GM12892 (cell line): ENCODE results near the gene TRPM2.

ENCODE experiments used
- DNase-seq: peaks from one replicate; pipeline ENCODE4 v3.0.0; 2011; ENCODE audit not compliant: insufficient read length
- FAIRE-seq: peaks from 2 replicates; lab custom pipeline; 2011; peaks lifted over from hg19 to GRCh38; lab: Jason Lieb, UNC
- POLR2A ChIP-seq: IDR thresholded peaks from 2 replicates; pipeline ENCODE4 v1.6.1; 2011; ENCODE audit warnings: low read depth, low read length, control low read depth
- POLR2AphosphoS5 ChIP-seq: IDR thresholded peaks from 2 replicates; pipeline ENCODE4 v1.6.1; 2011; ENCODE audit warnings: low read depth, low read length, control low read depth
- TAF1 ChIP-seq: IDR thresholded peaks from 2 replicates; pipeline ENCODE4 v1.6.1; 2011; ENCODE audit warnings: low read depth, mild to moderate bottlenecking, control low read depth, low read length, borderline replicate concordance

The TRPM2 gene

GRCh38 chr21:44449473-44450363 is 96.3 kb downstream of the TRPM2 start:
- DNase-seq (no peak), FAIRE-seq (no peak)
- TF ChIP-seq POLR2AphosphoS5 (no peak), POLR2A (no peak), TAF1 (no peak)

- FAIRE-seq (no peak), DNase-seq (no peak)
- TF ChIP-seq TAF1 (no peak), POLR2AphosphoS5 (no peak), POLR2A (no peak)
Measured at GRCh38 chr21:44450402-44450801, 97.0 kb downstream of the TRPM2 start.

GRCh38 chr21:44450999-44451398 is 97.6 kb downstream of the TRPM2 start:
- FAIRE-seq (no peak), DNase-seq (no peak)
- TF ChIP-seq TAF1 (no peak), POLR2AphosphoS5 (no peak), POLR2A (no peak)

GRCh38 chr21:44453120-44453519 is 99.7 kb downstream of the TRPM2 start:
- DNase-seq (no peak), FAIRE-seq (no peak)
- TF ChIP-seq TAF1 (no peak), POLR2A (no peak)

- no peak for TF ChIP-seq POLR2AphosphoS5
- TF ChIP-seq POLR2A, result no peak
- no peak for TF ChIP-seq TAF1
- DNase-seq (no peak), FAIRE-seq (no peak)
Measured at GRCh38 chr21:44454058-44454457, 100.6 kb downstream of the TRPM2 start.

GRCh38 chr21:44454747-44455523 is 101.5 kb downstream of the TRPM2 start, which contains the start of gene LRRC3:
LRRC3 (plus strand) TSS chr21:44455510; CDS start chr21:44456645, 1,135 bp downstream.
- peak; percentile 80 for DNase-seq

GRCh38 chr21:44455524-44456213 is 102.2 kb downstream of the TRPM2 start:
- no peak for TF ChIP-seq TAF1
- no peak for TF ChIP-seq POLR2AphosphoS5
- TF ChIP-seq POLR2A, result no peak
- DNase-seq, result peak; percentile 50
- FAIRE-seq, result no peak

More at GRCh38 chr21:44454747-44455523, 101.5 kb downstream of the TRPM2 start, which contains the start of gene LRRC3:
- no peak for FAIRE-seq
- TF ChIP-seq TAF1 (no peak), POLR2AphosphoS5 (no peak), POLR2A (no peak)

GRCh38 chr21:44456214-44456914 is 102.9 kb downstream of the TRPM2 start:
- FAIRE-seq (no peak), DNase-seq (no peak)
- no peak for TF ChIP-seq POLR2A

- no peak for FAIRE-seq
Measured at GRCh38 chr21:44456915-44457736, 103.7 kb downstream of the TRPM2 start.

GRCh38 chr21:44458971-44459711 is 105.7 kb downstream of the TRPM2 start:
- FAIRE-seq (no peak), DNase-seq (no peak)
- no peak for TF ChIP-seq POLR2AphosphoS5
- TF ChIP-seq TAF1, result no peak
- no peak for TF ChIP-seq POLR2A

More at GRCh38 chr21:44456915-44457736, 103.7 kb downstream of the TRPM2 start:
- DNase-seq, result no peak
- TF ChIP-seq POLR2A, result no peak
- no peak for TF ChIP-seq TAF1
- TF ChIP-seq POLR2AphosphoS5, result no peak
